Right atrium auricular region (tissue), 2 donors: Measurements from ENCODE around the gene RALGAPB. TPM values are rescaled to one million over a fixed set of nuclear protein-coding genes. Genes with fewer than 3 reads are reported as not detected.

ENCODE experiments used
- DNase-seq: peaks from one replicate; pipeline ENCODE4 v3.0.0-alpha.2; 2019; ENCODE audit warnings: low spot score
- H3K27ac ChIP-seq, 2 donors: fragments of 200-600 bp; sonication (generic); 1 replicate in 1 of 2; 2 replicates in 1 of 2; pipeline ENCODE4 v1.5.1; 2016 to 2019
- H3K27me3 ChIP-seq, 2 donors: fragments of 200-600 bp; sonication (generic); one replicate each; pipeline versions ENCODE4 v1.5.1 to v1.6.0; 2017 to 2019
- H3K36me3 ChIP-seq: fragments of 200-600 bp; sonication (generic); one replicate; pipeline ENCODE4 v1.5.1; 2016
- H3K4me1 ChIP-seq, 2 donors: fragments of 200-600 bp; sonication (generic); one replicate each; pipeline versions ENCODE4 v1.5.1 to v1.6.0; 2017 to 2019
- H3K4me3 ChIP-seq, 2 donors: fragments of 200-600 bp; sonication (generic); 1 replicate in 1 of 2; 2 replicates in 1 of 2; pipeline ENCODE4 v1.5.1; 2017 to 2019; ENCODE audit warnings: mild to moderate bottlenecking in 1 of 2, moderate library complexity in 1 of 2
- H3K9me3 ChIP-seq, 2 donors: fragments of 200-600 bp; sonication (generic); one replicate each; pipeline ENCODE4 v1.5.1; 2019
- total RNA-seq, 2 donors: library from RNA; depleted of rRNA; stranded (reverse); fragments of >200 nt; gene quantifications; one replicate each; pipeline ENCODE4 v1.1.0, GENCODE V29; 2016
- TF ChIP-seq, protein P1 (sequence below), 2 donors: fragments of 200-600 bp; sonication (generic); IDR thresholded peaks; one replicate each; pipeline ENCODE4 v1.5.1; 2019; ENCODE audit warnings: antibody characterized with exemption in 2 of 2

The RALGAPB gene
- total RNA-seq, 2 donors from 2014 or later, result 24.6 to 24.8 TPM

DNA sequence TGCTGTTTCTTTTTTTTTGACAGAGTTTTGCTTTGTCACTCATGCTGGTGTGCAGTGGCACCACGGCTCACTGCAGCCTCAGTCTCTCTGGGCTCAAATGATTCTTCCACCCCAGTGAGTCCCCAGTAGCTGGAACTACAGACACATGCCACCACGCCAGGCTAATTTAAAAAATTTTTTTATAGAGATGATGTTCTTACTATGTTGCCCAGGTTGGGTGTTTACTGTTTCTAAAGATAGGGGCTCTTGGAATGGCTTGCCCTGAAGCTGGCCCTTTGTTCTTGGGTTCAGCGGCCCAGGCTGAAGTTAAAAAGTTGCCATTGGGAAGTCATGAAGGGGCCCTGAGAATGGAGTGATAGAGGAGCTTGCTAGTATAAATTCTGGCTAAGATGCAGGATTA, 16.5 kb downstream of the RALGAPB start:
- Histone ChIP-seq H3K9me3 (no peaks in the 10 kb centered on the region), H3K36me3 (peaks cover 31% of the 10 kb centered on the region)
- no peak for DNase-seq

GRCh38 chr20:38497246-38497935, 24.7 kb downstream of the RALGAPB start:
- no peak for DNase-seq
- H3K36me3 ChIP-seq, result peaks cover 53% of the 10 kb centered on the region
- H3K4me1 ChIP-seq, result no peaks in the 10 kb centered on the region
- H3K27ac ChIP-seq, result no peak overlapping the region
- no peak overlapping the region for H3K4me3 ChIP-seq
- TF ChIP-seq, protein P1, sequence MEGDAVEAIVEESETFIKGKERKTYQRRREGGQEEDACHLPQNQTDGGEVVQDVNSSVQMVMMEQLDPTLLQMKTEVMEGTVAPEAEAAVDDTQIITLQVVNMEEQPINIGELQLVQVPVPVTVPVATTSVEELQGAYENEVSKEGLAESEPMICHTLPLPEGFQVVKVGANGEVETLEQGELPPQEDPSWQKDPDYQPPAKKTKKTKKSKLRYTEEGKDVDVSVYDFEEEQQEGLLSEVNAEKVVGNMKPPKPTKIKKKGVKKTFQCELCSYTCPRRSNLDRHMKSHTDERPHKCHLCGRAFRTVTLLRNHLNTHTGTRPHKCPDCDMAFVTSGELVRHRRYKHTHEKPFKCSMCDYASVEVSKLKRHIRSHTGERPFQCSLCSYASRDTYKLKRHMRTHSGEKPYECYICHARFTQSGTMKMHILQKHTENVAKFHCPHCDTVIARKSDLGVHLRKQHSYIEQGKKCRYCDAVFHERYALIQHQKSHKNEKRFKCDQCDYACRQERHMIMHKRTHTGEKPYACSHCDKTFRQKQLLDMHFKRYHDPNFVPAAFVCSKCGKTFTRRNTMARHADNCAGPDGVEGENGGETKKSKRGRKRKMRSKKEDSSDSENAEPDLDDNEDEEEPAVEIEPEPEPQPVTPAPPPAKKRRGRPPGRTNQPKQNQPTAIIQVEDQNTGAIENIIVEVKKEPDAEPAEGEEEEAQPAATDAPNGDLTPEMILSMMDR (IDR thresholded peaks at IDR 0.05), result no peak
- no peaks in the 10 kb centered on the region for H3K27me3 ChIP-seq
- H3K9me3 ChIP-seq, result no peaks in the 10 kb centered on the region

More for the DNA sequence above, 16.5 kb downstream of the RALGAPB start:
- H3K27me3 ChIP-seq, result no peaks in the 10 kb centered on the region
- TF ChIP-seq, protein P1 (IDR thresholded peaks at IDR 0.05), result no peak
- no peak overlapping the region for H3K27ac ChIP-seq
- peaks cover 0 to 7% of the 10 kb centered on the region in 2 donors for H3K4me1 ChIP-seq
- H3K4me3 ChIP-seq, result no peak overlapping the region

GRCh38 chr20:38498909-38499308, 26.3 kb downstream of the RALGAPB start:
- Histone ChIP-seq H3K4me3 (no peak overlapping the region), H3K4me1 (no peaks in the 10 kb centered on the region), H3K27ac (no peak overlapping the region), H3K9me3 (no peaks in the 10 kb centered on the region), H3K27me3 (no peaks in the 10 kb centered on the region), H3K36me3 (peaks cover 58% of the 10 kb centered on the region)
- no peak for DNase-seq
- TF ChIP-seq, protein P1 (IDR thresholded peaks at IDR 0.05), result no peak

DNA sequence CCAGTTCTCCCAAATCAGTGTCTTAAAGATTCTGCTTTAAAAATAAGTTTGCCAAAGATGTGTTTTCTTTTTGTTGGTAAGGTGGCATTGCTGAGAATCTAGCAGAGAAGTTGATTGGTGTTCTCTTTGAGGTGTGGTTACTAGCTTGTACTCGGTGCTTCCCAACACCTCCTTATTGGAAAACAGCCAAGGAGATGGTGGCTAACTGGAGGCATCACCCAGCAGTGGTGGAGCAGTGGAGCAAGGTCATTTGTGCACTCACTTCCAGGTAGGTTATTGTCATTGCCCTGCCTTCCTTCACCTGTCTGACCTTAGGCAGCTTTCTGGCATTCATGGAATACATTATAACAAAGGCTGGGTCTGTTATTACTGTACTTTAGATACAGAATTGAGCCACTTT, 26.7 kb downstream of the RALGAPB start:
- peaks cover 61% of the 10 kb centered on the region for H3K36me3 ChIP-seq
- TF ChIP-seq, protein P1 (IDR thresholded peaks at IDR 0.05), result no peak
- H3K27ac ChIP-seq, result no peak overlapping the region
- no peak for DNase-seq
- H3K27me3 ChIP-seq, result no peaks in the 10 kb centered on the region
- H3K4me3 ChIP-seq, result no peak overlapping the region
- no peaks in the 10 kb centered on the region for H3K4me1 ChIP-seq
- H3K9me3 ChIP-seq, result no peaks in the 10 kb centered on the region

DNA sequence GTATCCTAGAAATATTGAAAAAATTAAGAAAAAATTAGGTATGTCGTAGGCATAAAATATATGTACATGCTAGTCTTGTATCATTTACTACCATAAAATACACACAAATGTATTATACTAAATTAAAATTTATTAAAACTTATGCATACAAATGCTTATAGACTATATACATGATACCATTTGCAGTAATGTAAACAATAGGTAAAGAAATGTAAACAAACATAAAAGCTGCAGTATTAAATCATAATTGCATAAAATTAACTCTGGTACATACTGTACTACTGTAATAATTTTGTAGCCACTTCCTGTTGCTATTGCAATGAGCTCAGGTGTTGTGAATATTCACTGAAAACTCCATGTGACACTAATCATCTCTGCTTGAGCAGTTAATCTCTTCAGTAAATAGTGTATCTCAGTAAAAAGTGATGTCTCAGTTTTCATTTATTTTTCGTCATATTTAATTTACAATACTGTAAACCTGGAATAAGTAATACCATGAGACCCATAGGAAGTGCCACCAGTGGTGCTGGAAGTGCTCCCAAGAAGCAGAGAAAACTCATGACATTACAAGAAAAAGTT, 29.3 kb downstream of the RALGAPB start:
- Histone ChIP-seq H3K27ac (no peak overlapping the region), H3K9me3 (no peaks in the 10 kb centered on the region), H3K4me1 (no peaks in the 10 kb centered on the region), H3K27me3 (no peaks in the 10 kb centered on the region), H3K4me3 (no peak overlapping the region), H3K36me3 (peaks cover 64% of the 10 kb centered on the region)
- no peak for DNase-seq
- TF ChIP-seq, protein P1 (IDR thresholded peaks at IDR 0.05), result no peak
